Calu3 (cell line): ENCODE measurements around the gene PLCG1. TPM values are rescaled to one million over a fixed set of nuclear protein-coding genes. Genes with fewer than 3 reads are reported as not detected.
A peak's percentile ranks its signal among the peaks of the same experiment; 100 is the strongest.

Experiments
- BruUV-seq: library from RNA; stranded (reverse); fragments of 400-500 nt; replicated peaks from 2 replicates; lab custom pipeline; 2021; lab: Mats Ljungman, UMichigan
- CTCF ChIA-PET: fragments of 300-600 bp; sonication (Branson Sonifier 250); formaldehyde crosslinking; loops from one replicate; lab custom pipeline; 2022; ENCODE audit warnings: antibody characterized with exemption; lab: Charles Lee
- DNase-seq: peaks from one replicate; pipeline ENCODE4 v3.0.0; 2022
- H3K27ac Mint-ChIP-seq: one replicate; pipeline ENCODE4 v1.8.0; 2022; ENCODE audit warnings: mixed read lengths; ENCODE audit not compliant: unreplicated experiment
- H3K27me3 Mint-ChIP-seq: one replicate; pipeline ENCODE4 v1.8.0; 2022; ENCODE audit warnings: mixed read lengths; ENCODE audit not compliant: unreplicated experiment
- H3K36me3 Mint-ChIP-seq: one replicate; pipeline ENCODE4 v1.8.0; 2022; ENCODE audit warnings: mild to moderate bottlenecking, moderate library complexity, mixed read lengths; ENCODE audit not compliant: insufficient read depth, unreplicated experiment
- H3K4me1 Mint-ChIP-seq: one replicate; pipeline ENCODE4 v1.8.0; 2022; ENCODE audit warnings: mild to moderate bottlenecking, low read depth, mixed read lengths; ENCODE audit not compliant: unreplicated experiment
- H3K4me3 Mint-ChIP-seq: one replicate; pipeline ENCODE4 v1.8.0; 2022; ENCODE audit warnings: mild to moderate bottlenecking, low read depth, moderate library complexity, mixed read lengths; ENCODE audit not compliant: unreplicated experiment
- H3K9me3 Mint-ChIP-seq: one replicate; pipeline ENCODE4 v1.8.0; 2022; ENCODE audit warnings: low read depth, mixed read lengths; ENCODE audit not compliant: unreplicated experiment
- intact Hi-C: fragments of 100-400 bp; cut with micrococcal nuclease; formaldehyde crosslinking; loops from one replicate; pipeline ENCODE4 v1.10.0; 2022; ENCODE audit not compliant: unreplicated experiment
- total RNA-seq: library from RNA; stranded (reverse); gene quantifications from 2 replicates; pipeline ENCODE4 v1.2.3, GENCODE V29; 2022
- TF ChIP-seq, protein P1 (sequence below): fragments of 200-600 bp; IDR thresholded peaks from one replicate; pipeline ENCODE4 v1.8.0; 2022; ENCODE audit warnings: antibody characterized with exemption; ENCODE audit not compliant: unreplicated experiment

Gene PLCG1
- total RNA-seq, 1 experiment from 2014 or later = 127 TPM

DNA sequence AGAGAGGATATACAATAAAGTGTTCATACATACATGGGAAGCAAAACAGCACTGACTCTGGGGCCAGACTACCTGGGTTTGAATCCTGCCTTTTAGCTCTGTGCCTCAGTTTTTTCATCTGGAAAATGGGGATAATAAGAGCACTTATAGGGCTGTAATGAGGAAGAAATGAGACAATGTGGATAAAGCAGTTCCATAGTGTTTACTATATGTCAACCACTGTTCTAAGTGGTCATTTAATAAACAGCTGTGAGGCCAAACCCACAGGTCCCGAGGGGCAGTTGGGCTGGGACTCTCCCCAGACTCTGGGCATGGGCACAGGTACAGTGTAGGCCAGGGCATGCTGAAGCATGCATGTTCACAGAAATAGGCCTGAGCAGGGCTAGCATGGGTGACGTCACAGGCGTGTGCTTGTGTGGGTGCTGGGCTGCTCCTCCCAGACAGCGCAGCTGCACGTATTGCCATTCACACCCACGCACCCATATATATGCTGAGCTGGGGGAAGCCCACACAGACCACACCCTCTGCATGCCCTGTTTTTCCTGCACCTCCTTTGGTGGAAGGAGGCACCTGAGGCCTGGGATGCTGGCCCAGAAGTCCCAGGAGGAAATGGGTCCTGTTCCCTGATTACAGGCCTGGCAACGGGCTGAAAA is 3.5 kb upstream of the PLCG1 start:
- Mint-ChIP-seq H3K9me3 (no peaks in the 10 kb centered on the region), H3K4me3 (no peak overlapping the region), H3K27me3 (no peaks in the 10 kb centered on the region), H3K36me3 (peaks cover 50% of the 10 kb centered on the region), H3K4me1 (peaks cover 21% of the 10 kb centered on the region), H3K27ac (no peak overlapping the region)
- CTCF ChIA-PET = interaction anchor here (0.5 to 2.4 kb wide), 5 partner anchors 10 to 509 kb away, joined by 4 to 8 read pairs (median 5); no protein-coding TSS in a partner anchor
- intact Hi-C loops = loop anchor here (2.0 kb wide), 2 partner anchors 99 to 207 kb away; partner anchors contain the start of gene LPIN3
- DNase-seq = no peak
- TF ChIP-seq, protein P1, sequence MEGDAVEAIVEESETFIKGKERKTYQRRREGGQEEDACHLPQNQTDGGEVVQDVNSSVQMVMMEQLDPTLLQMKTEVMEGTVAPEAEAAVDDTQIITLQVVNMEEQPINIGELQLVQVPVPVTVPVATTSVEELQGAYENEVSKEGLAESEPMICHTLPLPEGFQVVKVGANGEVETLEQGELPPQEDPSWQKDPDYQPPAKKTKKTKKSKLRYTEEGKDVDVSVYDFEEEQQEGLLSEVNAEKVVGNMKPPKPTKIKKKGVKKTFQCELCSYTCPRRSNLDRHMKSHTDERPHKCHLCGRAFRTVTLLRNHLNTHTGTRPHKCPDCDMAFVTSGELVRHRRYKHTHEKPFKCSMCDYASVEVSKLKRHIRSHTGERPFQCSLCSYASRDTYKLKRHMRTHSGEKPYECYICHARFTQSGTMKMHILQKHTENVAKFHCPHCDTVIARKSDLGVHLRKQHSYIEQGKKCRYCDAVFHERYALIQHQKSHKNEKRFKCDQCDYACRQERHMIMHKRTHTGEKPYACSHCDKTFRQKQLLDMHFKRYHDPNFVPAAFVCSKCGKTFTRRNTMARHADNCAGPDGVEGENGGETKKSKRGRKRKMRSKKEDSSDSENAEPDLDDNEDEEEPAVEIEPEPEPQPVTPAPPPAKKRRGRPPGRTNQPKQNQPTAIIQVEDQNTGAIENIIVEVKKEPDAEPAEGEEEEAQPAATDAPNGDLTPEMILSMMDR = no peak
- no TSS peak for BruUV-seq

DNA sequence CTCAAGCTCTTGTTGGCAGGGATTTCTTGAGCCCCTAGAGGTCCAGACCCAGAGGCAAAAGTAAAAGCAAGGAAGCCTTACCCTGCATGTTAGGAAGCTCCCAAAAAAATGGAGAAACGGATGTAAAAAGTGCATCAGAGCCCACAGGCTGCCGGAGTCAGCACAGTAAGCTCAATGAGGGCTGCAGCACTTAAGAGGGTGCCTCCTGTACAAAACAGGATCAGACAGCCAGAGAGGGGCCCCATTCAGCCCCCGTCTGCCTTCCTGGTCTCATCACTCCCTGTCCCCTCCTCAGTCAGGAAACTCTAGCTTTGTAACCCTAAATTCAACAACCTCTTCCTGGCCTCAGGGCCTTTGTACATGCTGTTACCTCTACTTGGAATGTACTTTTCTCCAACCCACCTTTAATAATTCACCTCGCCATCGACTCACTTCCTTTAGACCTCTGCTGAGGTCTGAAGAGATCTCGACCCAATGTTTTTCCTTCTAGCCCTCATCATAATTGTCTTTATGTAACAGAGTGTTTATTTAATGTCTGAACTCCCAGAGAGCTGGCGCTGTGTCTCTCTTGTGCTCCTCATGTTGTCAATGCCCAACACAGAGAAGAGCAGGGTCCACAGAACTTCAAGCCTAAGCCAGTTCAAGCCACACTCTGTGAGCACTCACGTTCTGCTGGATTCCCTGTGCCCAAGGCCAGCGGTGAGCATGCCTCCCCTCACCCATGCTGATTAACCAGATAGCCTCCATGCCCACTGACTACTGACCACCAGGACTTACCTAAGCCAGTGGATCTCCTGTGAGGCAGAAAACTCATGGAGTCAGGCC is 2.8 kb upstream of the PLCG1 start:
- H3K9me3 Mint-ChIP-seq = no peaks in the 10 kb centered on the region
- H3K27ac Mint-ChIP-seq = no peak overlapping the region
- H3K4me1 Mint-ChIP-seq = peaks cover 28% of the 10 kb centered on the region
- H3K36me3 Mint-ChIP-seq = peaks cover 50% of the 10 kb centered on the region
- H3K27me3 Mint-ChIP-seq = no peaks in the 10 kb centered on the region
- intact Hi-C loops = loop anchor here (1.0 to 2.0 kb wide), 4 partner anchors 39 to 206 kb away; partner anchors contain the start of gene LPIN3
- TF ChIP-seq, protein P1 = no peak
- DNase-seq = no peak
- no peak overlapping the region for H3K4me3 Mint-ChIP-seq
- CTCF ChIA-PET = interaction anchor here (0.5 to 2.9 kb wide), 17 partner anchors 9 to 276 kb away, joined by 3 to 56 read pairs (median 5); partner anchors contain the start of gene LPIN3
- BruUV-seq = no TSS peak

- DNase-seq = peak; percentile 80
- TF ChIP-seq, protein P1 = peak; percentile 93
- Mint-ChIP-seq H3K27me3 (no peaks in the 10 kb centered on the region), H3K9me3 (no peaks in the 10 kb centered on the region), H3K36me3 (peaks cover 46% of the 10 kb centered on the region), H3K4me1 (peaks cover 35% of the 10 kb centered on the region), H3K27ac (peak overlapping the region; percentile 82), H3K4me3 (peak overlapping the region; percentile 78)
- intact Hi-C loops = loop anchor here (1.0 to 2.0 kb wide), 4 partner anchors 38 to 205 kb away; partner anchors contain the start of gene LPIN3
- CTCF ChIA-PET = interaction anchor here (0.5 to 2.9 kb wide), 17 partner anchors 8 to 276 kb away, joined by 3 to 56 read pairs (median 5); partner anchors contain the start of gene LPIN3
- BruUV-seq = no TSS peak
Measured at GRCh38 chr20:41135187-41135887, 2.0 kb upstream of the PLCG1 start.
